Mucosa of descending colon (tissue), 3 donors: ENCODE measurements around the gene DPH6. TPM values are rescaled to one million over a fixed set of nuclear protein-coding genes. Genes with fewer than 3 reads are reported as not detected.

Experiments used
- ATAC-seq: fragments of 200-7000 bp; cut with Tn5 transposase; one replicate; pipeline ENCODE4 v1.9.1; 2020; ENCODE audit warnings: mild to moderate bottlenecking, moderate library complexity
- DNase-seq, 3 donors: peaks; one replicate each; pipeline ENCODE4 v3.0.0-alpha.2; 2020
- H3K36me3 ChIP-seq: fragments of 200-600 bp; one replicate; pipeline ENCODE4 v1.8.0; 2021; ENCODE audit warnings: low read depth, mild to moderate bottlenecking
- H3K4me1 ChIP-seq: fragments of 200-600 bp; one replicate; pipeline ENCODE4 v1.8.0; 2021; ENCODE audit warnings: low read depth, mild to moderate bottlenecking
- H3K4me3 ChIP-seq: fragments of 200-600 bp; one replicate; pipeline ENCODE4 v1.8.0; 2021; ENCODE audit warnings: mild to moderate bottlenecking
- H3K9me3 ChIP-seq: fragments of 200-600 bp; one replicate; pipeline ENCODE4 v1.8.0; 2021; ENCODE audit warnings: mild to moderate bottlenecking
- intact Hi-C, 2 donors: fragments of 100-400 bp; cut with DNase I in 1 of 2; cut with micrococcal nuclease in 1 of 2; formaldehyde crosslinking; loops; one replicate each; pipeline versions ENCODE4 v1.11.0 to v1.11.1; 2022; cut with DNase I, micrococcal nuclease
- total RNA-seq, 3 donors: library from RNA; stranded (reverse); fragmentation: NEBNext Ultra II Directional in 2 of 3; extraction: Animal tissue kit (Norgen Biotek cat#: 25700) in 2 of 3; gene quantifications; one replicate each; pipeline versions ENCODE4 v1.2.1 to v1.2.4, GENCODE V29; 2021 to 2023
- TF ChIP-seq, protein P1 (sequence below): fragments of 200-600 bp; IDR thresholded peaks from one replicate; pipeline ENCODE4 v1.8.0; 2022; ENCODE audit warnings: antibody characterized with exemption, mild to moderate bottlenecking
- donor health status: DM: no; HTN: no; CAD: no; lungs with moderate emphysema.
- donor health status: DM: no; HTN: no; CAD: no.
- donor health status: DM: no; HTN: yes; CAD: no.

The DPH6 gene
- total RNA-seq, 3 donors from 2014 or later: 16.8 to 23.7 (median 21.2) TPM

DNA sequence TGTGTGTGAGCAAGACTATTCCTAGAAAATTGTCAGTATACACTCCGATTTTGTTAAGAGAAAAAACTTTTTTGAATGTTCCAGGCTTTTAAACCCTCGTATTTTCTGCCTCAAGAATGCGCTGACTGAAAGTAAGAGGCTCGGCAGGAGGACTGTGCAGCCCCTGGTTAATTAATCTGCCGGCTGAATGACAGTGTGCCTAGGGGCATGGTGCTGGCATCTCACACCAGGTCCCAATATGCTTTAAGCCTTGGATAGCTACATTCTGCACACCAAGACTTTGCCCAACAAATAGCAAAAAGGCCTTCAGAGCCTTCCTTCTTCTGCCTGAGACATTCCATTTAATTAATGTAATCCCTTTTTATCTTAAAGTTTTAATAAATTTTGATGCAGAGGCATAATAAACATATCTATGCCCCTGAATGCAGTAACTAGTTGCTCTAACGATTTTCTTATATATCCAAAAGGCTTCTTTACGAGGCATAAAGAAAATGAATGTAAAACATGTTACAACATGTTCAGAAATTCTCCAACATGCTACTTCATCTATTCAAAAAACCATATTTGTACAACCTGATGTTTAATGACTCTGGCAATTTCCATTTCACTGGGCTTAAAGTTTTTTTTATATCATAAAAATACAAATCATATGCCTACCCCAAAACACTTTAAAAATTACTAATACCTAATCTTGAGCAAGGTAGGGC, 37.9 kb downstream of the DPH6 start:
- TF ChIP-seq, protein P1, sequence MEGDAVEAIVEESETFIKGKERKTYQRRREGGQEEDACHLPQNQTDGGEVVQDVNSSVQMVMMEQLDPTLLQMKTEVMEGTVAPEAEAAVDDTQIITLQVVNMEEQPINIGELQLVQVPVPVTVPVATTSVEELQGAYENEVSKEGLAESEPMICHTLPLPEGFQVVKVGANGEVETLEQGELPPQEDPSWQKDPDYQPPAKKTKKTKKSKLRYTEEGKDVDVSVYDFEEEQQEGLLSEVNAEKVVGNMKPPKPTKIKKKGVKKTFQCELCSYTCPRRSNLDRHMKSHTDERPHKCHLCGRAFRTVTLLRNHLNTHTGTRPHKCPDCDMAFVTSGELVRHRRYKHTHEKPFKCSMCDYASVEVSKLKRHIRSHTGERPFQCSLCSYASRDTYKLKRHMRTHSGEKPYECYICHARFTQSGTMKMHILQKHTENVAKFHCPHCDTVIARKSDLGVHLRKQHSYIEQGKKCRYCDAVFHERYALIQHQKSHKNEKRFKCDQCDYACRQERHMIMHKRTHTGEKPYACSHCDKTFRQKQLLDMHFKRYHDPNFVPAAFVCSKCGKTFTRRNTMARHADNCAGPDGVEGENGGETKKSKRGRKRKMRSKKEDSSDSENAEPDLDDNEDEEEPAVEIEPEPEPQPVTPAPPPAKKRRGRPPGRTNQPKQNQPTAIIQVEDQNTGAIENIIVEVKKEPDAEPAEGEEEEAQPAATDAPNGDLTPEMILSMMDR: no peak
- ATAC-seq (no peak), DNase-seq (no peak)
- Histone ChIP-seq H3K9me3 (no peaks in the 10 kb centered on the region), H3K36me3 (no peaks in the 10 kb centered on the region), H3K4me1 (peaks cover 5% of the 10 kb centered on the region), H3K4me3 (no peak overlapping the region)
- intact Hi-C loops: no loop called here

DNA sequence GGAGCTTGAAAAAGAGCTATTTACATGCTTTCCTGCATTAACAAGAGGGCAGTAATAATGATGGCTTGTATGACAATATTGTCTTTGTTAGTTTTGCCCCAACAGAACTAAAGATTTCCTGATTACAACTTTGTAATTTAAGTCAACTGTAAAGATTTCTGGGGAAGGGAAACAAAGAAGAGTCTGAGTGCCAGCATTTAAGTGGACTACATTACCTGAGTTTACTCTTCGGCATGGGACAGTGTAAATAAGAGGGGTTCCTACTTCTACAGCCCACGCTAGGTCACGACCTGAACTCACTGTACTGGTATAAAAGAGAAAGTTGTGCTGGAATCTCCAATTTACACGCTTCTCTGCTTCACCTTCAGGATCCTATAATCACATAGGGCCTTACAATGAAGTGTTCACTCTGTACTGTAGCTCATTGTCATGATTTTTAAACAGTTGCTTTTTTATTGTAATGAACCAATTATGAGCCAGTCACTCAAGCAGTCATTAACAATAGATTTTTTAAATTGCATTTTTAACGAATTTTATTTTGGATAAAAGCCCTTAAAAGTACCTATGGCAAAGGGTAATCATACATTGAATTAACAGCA, 39.6 kb downstream of the DPH6 start:
- H3K9me3 ChIP-seq: no peaks in the 10 kb centered on the region
- no peak for DNase-seq
- no peak overlapping the region for H3K4me3 ChIP-seq
- peak; percentile 43 for ATAC-seq
- intact Hi-C loops: no loop called here
- no peaks in the 10 kb centered on the region for H3K36me3 ChIP-seq
- TF ChIP-seq, protein P1: no peak
- H3K4me1 ChIP-seq: peaks cover 5% of the 10 kb centered on the region

DNA sequence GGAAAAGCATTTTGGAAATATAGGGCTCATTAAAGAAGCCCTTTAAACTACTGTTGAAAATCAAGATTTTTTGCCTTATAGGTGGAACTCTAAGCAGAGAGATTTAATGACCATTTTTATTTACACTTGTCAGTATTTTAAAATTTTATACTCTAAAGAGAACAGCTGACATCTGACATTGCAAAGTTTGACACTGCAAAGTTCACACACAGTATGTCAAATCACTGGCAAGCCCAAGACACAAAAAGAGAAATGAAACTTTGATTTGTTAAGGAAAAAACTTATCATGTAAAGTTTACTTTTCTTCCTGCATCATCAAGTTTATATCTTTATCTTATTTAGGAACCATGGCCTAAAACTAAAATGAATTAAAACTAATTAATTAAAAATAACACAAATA, 40.2 kb downstream of the DPH6 start:
- Histone ChIP-seq H3K36me3 (no peaks in the 10 kb centered on the region), H3K9me3 (no peaks in the 10 kb centered on the region), H3K4me3 (no peak overlapping the region), H3K4me1 (peaks cover 5% of the 10 kb centered on the region)
- DNase-seq (no peak), ATAC-seq (no peak)
- intact Hi-C loops: no loop called here
- TF ChIP-seq, protein P1: no peak

DNA sequence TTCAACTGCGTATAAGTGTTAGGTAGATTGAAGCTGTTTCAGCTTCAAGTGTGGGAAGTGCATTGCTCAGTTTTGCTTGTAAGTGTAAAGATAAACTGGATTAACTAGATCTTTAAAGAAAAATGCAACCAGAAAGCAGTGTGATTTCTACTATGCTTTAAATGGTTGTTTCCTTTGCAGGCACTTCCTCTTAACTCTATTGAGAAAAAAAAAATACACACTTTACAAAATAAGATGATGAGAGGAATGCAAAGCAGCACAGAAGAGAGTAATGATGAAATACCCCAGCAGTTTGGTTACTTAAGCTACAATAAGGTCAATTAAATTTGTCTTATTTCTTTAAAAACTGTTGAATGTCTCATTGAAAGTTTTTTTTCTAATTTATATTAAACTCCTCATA, 40.8 kb downstream of the DPH6 start:
- TF ChIP-seq, protein P1: no peak
- intact Hi-C loops: no loop called here
- Histone ChIP-seq H3K9me3 (no peaks in the 10 kb centered on the region), H3K4me1 (peaks cover 5% of the 10 kb centered on the region), H3K4me3 (no peak overlapping the region), H3K36me3 (no peaks in the 10 kb centered on the region)
- DNase-seq (no peak), ATAC-seq (no peak)

DNA sequence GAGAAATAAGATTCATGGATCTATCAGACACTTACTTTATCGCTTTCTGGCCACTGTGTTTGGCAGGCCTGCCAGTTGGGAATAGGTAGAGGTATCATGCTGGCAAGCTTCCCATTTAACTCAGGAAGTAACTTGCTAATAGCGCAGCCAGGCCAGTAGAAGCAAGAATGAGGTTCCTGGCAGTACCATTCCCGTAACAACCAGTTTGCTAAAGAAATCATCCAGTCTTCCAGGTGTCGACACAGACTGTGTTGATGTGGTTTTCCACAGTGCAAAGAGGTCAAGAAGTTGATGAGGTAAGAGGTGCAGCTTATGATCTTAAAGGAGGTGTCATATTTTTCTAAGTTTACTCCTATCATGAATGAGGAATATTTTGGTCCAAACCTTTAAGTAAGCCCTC, 46.2 kb downstream of the DPH6 start:
- no peak for DNase-seq
- no peaks in the 10 kb centered on the region for H3K9me3 ChIP-seq
- intact Hi-C loops: no loop called here
- TF ChIP-seq, protein P1: no peak
- no peaks in the 10 kb centered on the region for H3K36me3 ChIP-seq
- no peaks in the 10 kb centered on the region for H3K4me1 ChIP-seq
- no peak overlapping the region for H3K4me3 ChIP-seq
- no peak for ATAC-seq
